Stomach (tissue), 8 donors: ENCODE results near the gene ZC2HC1C. TPM values are rescaled to one million over a fixed set of nuclear protein-coding genes. Genes with fewer than 3 reads are reported as not detected.

Source experiments
- polyA plus RNA-seq, 3 donors: library from polyadenylated mRNA; stranded (reverse); fragments of 200-250 nt; gene quantifications; one replicate each; pipeline ENCODE4 v1.2.3, GENCODE V29; 2013
- small RNA-seq, 4 donors: library from RNA; depleted of rRNA; stranded (forward); fragments of <200 nt; gene quantifications; one replicate each; pipeline ENCODE3, GENCODE V24; 2016
- total RNA-seq, 5 donors: library from RNA; depleted of rRNA; stranded (reverse); fragments of >200 nt; gene quantifications; one replicate each; pipeline versions ENCODE4 v1.1.0 to v1.2.3, GENCODE V29; 2014 to 2016
- donor health status: healthy with polysubstance abuse.
- donor health status: Bipolar disorder and iron deficiency.
- donor health status: healthy.

The ZC2HC1C gene
- total and polyA plus RNA-seq, 8 donors, result 0.37 to 10.4 (median 4.1) TPM; not detected in 2

Small RNA genes lying within 50 kb of the gene (small RNA-seq; reads per million reads assigned to genes)
- gene HIF1AP1 (0 reads per million in 4 donors), gene RNU6-689P (0 reads per million in 4 donors)

Other genes with a start within 250 kb of the ZC2HC1C start
- gene PROX2, start 193.5 kb upstream of the ZC2HC1C start, total RNA-seq, result not detected
- gene PROX2, start 193.5 kb upstream of the ZC2HC1C start, polyA plus RNA-seq, result not detected
- gene DLST, start 187.7 kb upstream of the ZC2HC1C start, total RNA-seq, result 100 to 1,000 TPM in 2 of 5 donors, 10 to 100 TPM in 3; 25.1 to 125 (median 88.5) TPM
- gene DLST, start 187.7 kb upstream of the ZC2HC1C start, polyA plus RNA-seq, result 10 to 100 TPM; 42.0 to 64.8 (median 45.9) TPM
- gene RPS6KL1, start 146.4 kb upstream of the ZC2HC1C start, total RNA-seq, result 1 to 10 TPM in 2 of 5 donors, not detected in 3; 1.3 to 2.0 TPM
- 1 to 10 TPM in 2 of 3 donors, under 1 TPM in 1; 0.92 to 2.5 (median 2.0) TPM for gene RPS6KL1, start 146.4 kb upstream of the ZC2HC1C start, polyA plus RNA-seq
- gene PGF, start 114.0 kb upstream of the ZC2HC1C start, total RNA-seq, result 10 to 100 TPM in 1 of 5 donors, 1 to 10 TPM in 3, not detected in 1; 1.8 to 13.3 (median 8.1) TPM
- gene PGF, start 114.0 kb upstream of the ZC2HC1C start, polyA plus RNA-seq, result 1 to 10 TPM; 3.7 to 7.2 (median 4.8) TPM
- 100 to 1,000 TPM in 1 of 5 donors, 10 to 100 TPM in 3, 1 to 10 TPM in 1; 5.8 to 182 (median 23.7) TPM for gene EIF2B2, start 66.7 kb upstream of the ZC2HC1C start, total RNA-seq
- gene EIF2B2, start 66.7 kb upstream of the ZC2HC1C start, polyA plus RNA-seq, result 10 to 100 TPM; 27.6 to 32.1 (median 29.1) TPM
- 10 to 100 TPM in 4 of 5 donors, 1 to 10 TPM in 1; 9.3 to 53.2 (median 36.8) TPM for gene MLH3, start 18.2 kb upstream of the ZC2HC1C start, total RNA-seq
- 10 to 100 TPM in 1 of 3 donors, 1 to 10 TPM in 2; 7.2 to 13.4 (median 8.3) TPM for gene MLH3, start 18.2 kb upstream of the ZC2HC1C start, polyA plus RNA-seq
- 10 to 100 TPM in 2 of 5 donors, 1 to 10 TPM in 1, not detected in 2; 7.9 to 27.7 (median 12.2) TPM for gene ACYP1, start 5.6 kb upstream of the ZC2HC1C start, total RNA-seq
- gene ACYP1, start 5.6 kb upstream of the ZC2HC1C start, polyA plus RNA-seq, result 10 to 100 TPM in 2 of 3 donors, 1 to 10 TPM in 1; 9.3 to 30.1 (median 11.9) TPM
- 100 to 1,000 TPM in 1 of 5 donors, 10 to 100 TPM in 4; 17.1 to 225 (median 49.1) TPM for gene NEK9, start 57.4 kb downstream of the ZC2HC1C start, total RNA-seq
- 10 to 100 TPM; 12.5 to 26.4 (median 13.1) TPM for gene NEK9, start 57.4 kb downstream of the ZC2HC1C start, polyA plus RNA-seq
- gene TMED10, start 107.0 kb downstream of the ZC2HC1C start, total RNA-seq, result 100 to 1,000 TPM in 4 of 5 donors, 10 to 100 TPM in 1; 26.6 to 292 (median 140) TPM
- gene TMED10, start 107.0 kb downstream of the ZC2HC1C start, polyA plus RNA-seq, result 10 to 100 TPM; 48.4 to 71.7 (median 61.9) TPM
- gene FOS, start 209.2 kb downstream of the ZC2HC1C start, total RNA-seq, result 1,000 to 10,000 TPM in 1 of 5 donors, 100 to 1,000 TPM in 4; 134 to 1,274 (median 649) TPM
- gene FOS, start 209.2 kb downstream of the ZC2HC1C start, polyA plus RNA-seq, result 10 to 100 TPM; 62.2 to 82.0 (median 77.1) TPM